SK-N-SH (cell line): ENCODE results near the gene HSPH1.

Experiments used
- EP300 ChIP-seq, 2 experiments: IDR thresholded peaks; 2 replicates each; pipeline versions ENCODE4 v1.4.0 to v1.6.1; 2012; ENCODE audit warnings: borderline replicate concordance in 1 of 2, low read depth in 1 of 2, low read length in 1 of 2
- EZH2phosphoT487 ChIP-seq: fragments of 200-600 bp; sonication (generic); IDR thresholded peaks from 2 replicates; pipeline ENCODE4 v1.6.1; 2017; ENCODE audit warnings: low read depth, mixed run types, mild to moderate bottlenecking, antibody characterized with exemption, moderate library complexity, borderline replicate concordance
- MEF2A ChIP-seq: IDR thresholded peaks from 2 replicates; pipeline ENCODE4 v1.4.0; 2012; ENCODE audit warnings: low read depth, borderline replicate concordance
- MXI1 ChIP-seq: IDR thresholded peaks from 2 replicates; pipeline ENCODE4 v1.6.1; 2012; ENCODE audit warnings: mild to moderate bottlenecking, low read depth, low read length, improper control_type of control experiment
- POLR2AphosphoS5 ChIP-seq: IDR thresholded peaks from 2 replicates; pipeline ENCODE4 v1.6.1; 2012; ENCODE audit warnings: low read depth, low read length
- RAD21 ChIP-seq: IDR thresholded peaks from 2 replicates; pipeline ENCODE4 v1.6.1; 2012; ENCODE audit warnings: mild to moderate bottlenecking, low read length
- RFX5 ChIP-seq: IDR thresholded peaks from 2 replicates; pipeline ENCODE4 v1.6.1; 2012; ENCODE audit warnings: mild to moderate bottlenecking, improper control_type of control experiment, low read length
- YY1 ChIP-seq: IDR thresholded peaks from 2 replicates; pipeline ENCODE4 v1.4.0; 2012; ENCODE audit warnings: low read depth, mild to moderate bottlenecking
- TF ChIP-seq, protein P1 (sequence below): fragments of 200-600 bp; sonication (generic); IDR thresholded peaks from 2 replicates; pipeline ENCODE4 v1.6.1; 2017; ENCODE audit warnings: antibody characterized with exemption, mild to moderate bottlenecking, moderate library complexity
- TF ChIP-seq, protein P2 (sequence below): IDR thresholded peaks from 2 replicates; pipeline ENCODE4; 2012

DNA sequence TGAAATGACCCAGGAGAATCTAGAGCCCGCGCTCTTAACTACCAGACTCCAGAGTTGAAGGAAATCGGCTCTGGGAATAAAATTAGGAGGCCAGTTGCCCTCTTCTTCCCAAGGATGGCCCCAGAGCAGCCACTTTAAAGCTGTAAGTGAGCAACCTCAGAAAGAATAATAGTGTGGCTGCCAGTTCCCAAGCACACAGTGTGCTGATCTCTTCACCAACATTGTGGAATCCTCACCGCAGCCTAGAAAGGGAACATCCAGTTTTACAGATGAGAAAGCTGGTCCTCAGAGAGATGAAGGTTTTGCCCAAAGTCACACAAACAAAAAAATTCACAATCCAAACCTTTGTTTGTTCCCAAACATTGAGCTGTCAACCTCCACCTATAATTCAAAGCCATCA, 39.6 kb downstream of the HSPH1 start:
- TF ChIP-seq, protein P1, sequence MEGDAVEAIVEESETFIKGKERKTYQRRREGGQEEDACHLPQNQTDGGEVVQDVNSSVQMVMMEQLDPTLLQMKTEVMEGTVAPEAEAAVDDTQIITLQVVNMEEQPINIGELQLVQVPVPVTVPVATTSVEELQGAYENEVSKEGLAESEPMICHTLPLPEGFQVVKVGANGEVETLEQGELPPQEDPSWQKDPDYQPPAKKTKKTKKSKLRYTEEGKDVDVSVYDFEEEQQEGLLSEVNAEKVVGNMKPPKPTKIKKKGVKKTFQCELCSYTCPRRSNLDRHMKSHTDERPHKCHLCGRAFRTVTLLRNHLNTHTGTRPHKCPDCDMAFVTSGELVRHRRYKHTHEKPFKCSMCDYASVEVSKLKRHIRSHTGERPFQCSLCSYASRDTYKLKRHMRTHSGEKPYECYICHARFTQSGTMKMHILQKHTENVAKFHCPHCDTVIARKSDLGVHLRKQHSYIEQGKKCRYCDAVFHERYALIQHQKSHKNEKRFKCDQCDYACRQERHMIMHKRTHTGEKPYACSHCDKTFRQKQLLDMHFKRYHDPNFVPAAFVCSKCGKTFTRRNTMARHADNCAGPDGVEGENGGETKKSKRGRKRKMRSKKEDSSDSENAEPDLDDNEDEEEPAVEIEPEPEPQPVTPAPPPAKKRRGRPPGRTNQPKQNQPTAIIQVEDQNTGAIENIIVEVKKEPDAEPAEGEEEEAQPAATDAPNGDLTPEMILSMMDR, result no peak
- TF ChIP-seq EP300 (IDR thresholded peaks at IDR 0.05; ENCODE audit: borderline replicate concordance in 1 of 2, low read depth in 1 of 2, low read length in 1 of 2) (no peak), RAD21 (no peak), EZH2phosphoT487 (no peak), POLR2AphosphoS5 (no peak), YY1 (no peak), RFX5 (no peak), MXI1 (no peak), MEF2A (no peak)
- TF ChIP-seq, protein P2, sequence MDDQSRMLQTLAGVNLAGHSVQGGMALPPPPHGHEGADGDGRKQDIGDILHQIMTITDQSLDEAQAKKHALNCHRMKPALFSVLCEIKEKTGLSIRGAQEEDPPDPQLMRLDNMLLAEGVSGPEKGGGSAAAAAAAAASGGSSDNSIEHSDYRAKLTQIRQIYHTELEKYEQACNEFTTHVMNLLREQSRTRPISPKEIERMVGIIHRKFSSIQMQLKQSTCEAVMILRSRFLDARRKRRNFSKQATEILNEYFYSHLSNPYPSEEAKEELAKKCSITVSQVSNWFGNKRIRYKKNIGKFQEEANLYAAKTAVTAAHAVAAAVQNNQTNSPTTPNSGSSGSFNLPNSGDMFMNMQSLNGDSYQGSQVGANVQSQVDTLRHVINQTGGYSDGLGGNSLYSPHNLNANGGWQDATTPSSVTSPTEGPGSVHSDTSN, result no peak
